NCI-H2107 treated with DMSO at 0.1 percent for 48 hours (cell line): ENCODE results near the gene ACTN1.
"Not testable (repeated sequence)": the region's sequence is repeated elsewhere in the genome, so short reads cannot be mapped to it uniquely, and the experiment has no call there.

Experiments used
- DNase-seq: peaks from one replicate; lab custom pipeline; 2025; ENCODE audit not compliant: unreplicated experiment; lab: John Stamatoyannopoulos, UW

Gene ACTN1

DNA sequence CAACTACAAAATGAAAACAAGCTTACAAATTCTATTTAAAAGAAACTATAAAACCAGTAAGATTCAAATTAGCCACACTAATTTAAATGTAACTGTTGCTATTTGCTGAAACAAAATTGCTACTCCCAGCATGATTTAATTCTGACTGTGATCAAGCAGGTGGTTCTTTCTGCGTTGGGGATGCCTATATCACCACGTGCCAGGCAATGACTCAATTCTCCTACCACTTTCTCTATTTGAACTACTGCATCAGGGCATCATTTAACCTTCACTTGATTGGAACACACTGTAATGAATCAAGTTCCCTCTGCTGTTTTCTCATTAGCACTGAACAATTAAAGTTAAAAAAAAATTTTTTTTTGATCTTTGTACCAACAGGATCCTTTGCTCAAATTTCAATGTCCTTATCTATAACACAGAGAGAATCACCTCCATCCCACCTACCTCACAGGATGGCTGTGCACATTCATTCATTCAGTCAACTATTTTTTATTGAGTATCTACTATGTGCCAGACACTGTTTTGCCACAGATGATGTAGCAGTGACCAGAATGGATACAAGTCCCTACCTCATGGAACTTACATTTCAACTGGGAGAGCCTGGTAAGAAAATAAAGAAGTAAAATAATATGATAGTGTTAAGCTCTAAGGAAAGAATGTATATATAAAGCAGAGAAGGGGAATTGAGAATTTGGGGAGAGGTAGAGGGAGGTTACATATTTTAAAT is 8.0 kb upstream of the ACTN1 start:
- no peak for DNase-seq

DNA sequence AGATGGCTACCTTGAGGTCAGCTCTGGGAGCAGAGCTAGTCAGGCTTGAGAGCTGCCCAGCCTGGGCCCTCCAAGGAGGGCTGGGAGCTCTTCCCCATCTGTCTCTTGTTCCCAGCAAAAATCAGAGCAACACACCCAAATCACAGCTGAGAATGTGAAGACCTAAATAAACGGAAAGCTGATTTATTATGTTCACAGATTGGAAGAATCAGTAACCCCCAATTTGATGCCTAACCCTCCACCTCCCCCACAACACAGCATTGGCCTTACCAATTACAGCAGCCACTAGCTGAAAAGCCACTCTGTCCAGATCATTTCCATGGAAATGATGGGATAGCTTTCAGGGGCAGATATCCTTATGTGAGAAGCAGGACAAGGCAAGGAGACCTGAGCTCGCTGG is 7.1 kb upstream of the ACTN1 start:
- DNase-seq = no peak

DNA sequence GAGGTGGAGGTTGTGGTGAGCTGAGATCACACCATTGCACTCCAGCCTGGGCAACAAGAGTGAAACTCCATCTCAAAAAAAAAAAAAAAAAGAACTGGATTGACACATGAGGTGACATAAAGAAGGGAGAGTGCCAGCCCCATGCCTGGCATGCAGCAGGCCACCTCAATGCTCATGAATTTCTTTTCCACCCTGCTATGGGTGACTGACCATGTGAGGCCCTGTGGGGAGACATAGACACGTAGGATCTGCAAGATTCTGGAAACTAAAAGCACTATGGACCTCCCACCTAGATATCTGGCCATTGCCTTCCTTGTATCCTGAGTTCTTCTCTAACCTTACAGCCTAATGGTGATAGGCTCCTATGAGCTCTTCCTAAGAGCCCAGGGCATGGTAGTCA is 5.6 kb upstream of the ACTN1 start:
- no peak for DNase-seq

DNA sequence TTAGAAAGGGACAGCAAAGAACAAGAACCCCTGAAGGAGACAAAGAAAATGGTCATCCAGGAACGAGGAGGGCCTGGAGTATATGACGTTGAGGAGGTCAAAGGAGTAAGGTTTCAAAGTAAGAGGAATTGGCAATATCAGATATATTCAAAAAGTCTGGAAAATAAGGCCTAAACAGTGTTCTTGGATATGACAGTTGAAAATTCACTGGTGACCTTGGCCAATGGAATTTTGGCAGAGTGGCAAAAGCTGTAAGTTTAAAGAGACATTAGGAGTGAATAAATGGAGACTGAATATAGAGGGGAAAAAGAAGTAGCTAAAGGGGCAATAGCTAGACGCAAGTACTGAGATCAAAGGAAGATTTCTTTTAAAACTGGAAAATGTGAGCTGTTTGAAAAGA is 4.1 kb upstream of the ACTN1 start:
- no peak for DNase-seq

DNA sequence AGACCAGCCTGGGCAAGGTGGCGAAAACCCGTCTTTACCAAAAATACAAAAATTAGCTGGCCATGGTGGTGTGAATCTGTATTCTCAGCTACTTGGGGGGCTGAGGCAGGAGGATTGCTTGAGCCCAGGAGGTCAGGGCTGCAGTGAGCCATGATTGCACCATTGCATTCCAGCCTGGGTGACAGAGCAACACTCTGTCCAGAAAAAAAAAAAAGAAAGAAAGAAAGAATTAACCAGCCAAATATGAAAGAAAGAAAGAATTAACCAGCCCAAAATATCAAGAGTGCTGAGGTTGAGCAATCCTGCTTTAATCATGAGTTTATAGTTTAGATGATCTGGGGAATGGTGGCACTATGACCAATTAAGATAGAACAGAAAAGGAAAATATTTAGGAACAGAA is 3.5 kb upstream of the ACTN1 start:
- no peak for DNase-seq

DNA sequence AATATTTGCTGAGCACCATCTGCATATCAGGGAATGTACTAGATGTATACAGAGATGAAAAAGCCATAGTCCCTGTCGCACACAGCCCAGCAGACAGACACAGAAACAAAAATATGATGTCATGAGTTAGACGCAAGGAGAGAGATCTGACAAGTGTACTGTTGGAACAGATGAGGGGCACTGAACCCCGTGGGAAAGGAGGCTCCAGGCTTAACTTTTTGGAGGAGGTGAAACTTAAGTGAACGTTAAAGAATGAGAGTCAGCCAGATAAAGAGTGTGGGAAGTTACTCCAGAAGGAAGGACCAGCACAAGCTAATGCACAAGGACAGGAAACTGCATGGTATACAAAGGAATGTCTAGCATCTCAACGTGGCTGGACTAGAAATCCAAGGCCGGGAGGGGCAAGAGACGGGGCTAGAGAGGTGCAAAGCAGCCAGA is 2.5 kb upstream of the ACTN1 start:
- no peak for DNase-seq

DNA sequence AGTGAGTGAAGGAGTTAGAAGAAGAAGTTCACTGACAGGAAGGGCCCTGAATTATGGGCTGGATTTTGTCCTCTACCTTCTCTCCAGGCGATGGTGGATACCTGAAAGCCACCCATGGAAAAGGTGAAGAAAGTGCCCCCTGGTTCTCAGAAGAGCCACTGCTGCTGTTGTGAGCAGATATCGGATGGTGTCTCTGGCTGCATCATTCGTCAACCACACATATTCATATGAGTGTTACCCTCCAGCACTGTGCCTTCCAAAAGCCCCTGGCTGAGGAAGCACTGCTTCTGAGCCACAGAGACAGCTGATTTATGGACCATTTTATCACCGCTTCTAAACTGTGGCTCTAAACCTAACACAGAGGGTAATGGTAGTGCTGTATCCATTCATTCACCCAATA is 2.0 kb upstream of the ACTN1 start:
- no peak for DNase-seq

DNA sequence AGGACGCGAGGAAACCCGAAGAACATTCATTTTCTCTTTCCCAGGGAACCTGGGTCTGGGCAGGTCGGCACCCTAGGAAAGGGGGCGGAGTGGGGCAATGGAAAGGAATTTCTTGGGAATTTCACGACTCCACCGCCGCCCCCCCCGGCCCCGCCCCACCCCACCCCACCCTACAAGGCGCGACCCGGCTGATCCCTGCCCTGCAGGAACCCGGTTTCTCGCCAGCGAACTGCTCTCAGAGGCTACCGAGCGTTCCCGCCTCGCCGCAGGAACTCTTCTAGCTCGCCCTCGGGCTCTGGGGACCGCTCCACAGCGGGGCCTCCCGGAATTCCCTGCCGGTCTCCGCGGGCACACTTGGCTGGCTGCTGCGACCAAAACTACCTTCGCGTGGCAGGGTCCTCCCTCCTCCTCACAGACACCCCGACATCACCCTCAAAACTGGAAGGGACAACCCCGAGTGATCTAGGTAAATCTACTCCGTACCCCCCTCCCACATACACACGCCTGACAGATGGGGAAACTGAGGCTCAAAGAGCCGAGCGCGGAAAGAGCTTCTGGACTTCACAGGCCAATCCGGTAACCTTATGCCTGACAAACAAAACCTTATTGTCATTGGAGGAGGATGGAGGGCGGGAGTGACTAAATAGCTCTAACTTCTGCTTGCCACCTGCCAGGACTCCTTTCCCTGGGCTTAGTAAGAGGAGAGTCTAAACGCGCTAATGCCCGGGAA is 785 bp upstream of the ACTN1 start:
- DNase-seq = peak; percentile 75

DNA sequence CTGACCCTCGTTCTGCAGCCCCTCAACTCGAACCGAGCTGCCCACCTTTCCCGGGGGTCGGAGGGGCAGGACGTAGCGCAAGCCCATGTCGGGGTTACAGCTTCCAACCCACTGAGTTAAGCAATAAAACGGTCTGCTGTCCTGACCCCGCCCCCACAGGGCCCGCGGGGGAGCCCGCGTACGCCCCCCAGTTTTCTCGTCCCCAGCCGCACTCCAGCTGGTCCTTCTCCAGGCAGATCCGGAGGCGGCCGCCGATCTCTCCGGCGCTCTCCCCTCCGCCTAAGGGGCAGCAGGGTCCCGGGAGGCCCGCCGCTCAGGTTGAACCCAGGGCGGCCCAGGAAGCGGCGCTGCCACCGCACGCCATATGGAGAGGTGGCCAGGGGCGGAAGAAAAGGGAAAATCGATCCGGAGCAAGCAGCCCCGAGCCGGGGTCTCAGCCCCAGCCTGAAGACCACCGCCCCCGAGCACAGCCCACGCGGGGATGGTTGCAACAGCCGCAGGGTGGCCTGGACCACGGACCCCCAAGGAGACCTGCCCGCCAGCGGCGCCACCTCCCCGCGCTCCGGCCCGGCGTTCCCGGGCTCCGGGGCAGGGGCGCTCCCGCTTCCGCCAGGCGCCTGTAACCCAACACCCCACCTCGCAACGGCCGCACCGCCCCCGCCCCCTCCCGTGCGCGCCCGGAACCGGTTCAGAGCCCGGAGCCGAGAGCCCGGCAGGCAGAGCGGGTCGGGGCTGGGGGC is 760 bp downstream of the ACTN1 start:
- peak; percentile 84 for DNase-seq

DNA sequence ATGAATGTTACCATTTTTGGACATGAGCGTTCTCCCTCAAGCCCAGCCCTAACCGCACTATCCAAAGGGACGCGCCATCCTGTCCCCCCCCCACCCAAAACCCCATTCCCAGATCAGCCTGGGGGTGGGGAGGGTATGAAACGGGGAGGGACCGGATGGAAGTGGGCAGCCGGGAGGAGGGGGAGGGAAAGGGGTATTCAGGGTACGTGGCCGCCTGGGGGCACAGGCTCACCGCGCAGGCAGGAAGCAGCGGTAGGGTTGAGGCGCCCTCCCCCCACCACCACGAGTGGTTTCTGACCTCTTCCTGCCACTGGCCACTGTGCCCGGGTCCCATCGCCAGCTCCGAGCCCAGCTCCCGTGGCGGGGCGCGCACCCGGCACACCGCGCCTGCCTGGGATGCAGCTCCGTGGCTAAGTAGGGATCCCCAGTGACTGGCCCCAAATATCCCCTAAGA is 1.4 kb downstream of the ACTN1 start:
- no peak for DNase-seq

DNA sequence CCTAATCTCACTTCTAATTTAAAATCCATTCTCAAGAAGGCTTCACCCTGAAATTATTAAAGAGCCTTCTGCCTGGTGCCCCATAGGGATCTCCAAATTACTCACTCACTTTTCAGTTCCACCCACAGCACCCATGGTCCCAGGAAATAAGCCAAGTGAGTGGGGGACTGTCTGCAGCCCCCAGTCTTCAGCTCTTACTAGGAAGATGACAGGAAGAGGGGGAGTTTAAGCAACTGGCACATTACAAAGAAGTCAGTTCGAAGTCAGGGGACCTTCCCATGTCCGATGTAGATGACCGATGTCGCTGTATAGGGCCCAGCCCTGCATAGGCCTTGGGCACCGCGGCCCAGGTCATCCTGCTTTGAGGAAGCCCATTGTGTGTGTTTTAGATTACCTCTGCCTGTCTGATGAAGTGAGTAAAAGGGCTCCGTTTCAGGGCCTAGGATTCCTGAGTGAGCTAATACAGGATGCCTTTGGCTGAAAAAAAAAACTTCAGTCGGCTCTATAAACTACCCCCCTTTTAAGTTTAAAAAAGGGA is 1.9 kb downstream of the ACTN1 start:
- no peak for DNase-seq

DNA sequence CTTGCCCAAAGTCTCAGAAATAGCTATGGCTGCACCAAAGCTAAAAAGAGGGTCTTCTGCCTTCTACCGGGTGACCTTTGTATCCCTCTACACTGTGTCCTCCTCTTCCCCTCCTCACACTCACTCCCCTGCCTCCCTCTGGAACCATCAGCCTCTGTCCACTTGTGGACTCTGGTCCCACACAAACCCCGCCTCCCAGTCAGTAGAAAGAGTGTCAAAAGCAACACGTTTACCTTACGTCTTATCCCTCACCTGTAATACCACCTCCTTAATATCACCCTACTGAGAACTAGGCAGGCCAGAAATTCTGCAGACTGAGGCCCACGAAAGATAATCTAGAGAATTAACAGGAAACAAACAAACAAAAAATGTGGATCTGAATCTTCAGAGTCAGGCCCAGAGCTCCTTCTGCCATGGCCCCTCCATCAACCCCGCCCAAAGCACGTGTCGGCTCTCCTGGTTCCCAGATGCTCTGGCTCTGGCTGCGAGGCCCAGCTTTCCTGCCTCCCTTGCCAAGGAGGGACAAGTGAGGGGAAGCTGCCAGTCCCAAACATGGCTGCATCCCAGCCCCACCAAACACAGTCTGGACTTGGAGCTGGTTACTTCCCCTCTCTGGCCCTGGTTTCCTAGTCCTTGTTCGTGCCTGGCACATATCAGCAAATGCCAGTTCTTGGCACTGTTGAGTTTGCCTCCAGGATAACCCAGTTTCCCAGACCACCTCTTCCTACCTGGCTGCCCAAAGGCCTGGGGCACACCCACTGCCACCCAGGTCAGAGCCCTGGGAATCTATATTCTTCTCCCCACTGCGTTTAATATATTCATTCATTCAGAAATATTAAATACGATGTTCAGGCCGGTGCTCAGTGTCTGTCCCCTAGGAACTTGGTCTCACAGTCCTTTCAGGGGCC is 2.7 kb downstream of the ACTN1 start:
- no peak for DNase-seq

DNA sequence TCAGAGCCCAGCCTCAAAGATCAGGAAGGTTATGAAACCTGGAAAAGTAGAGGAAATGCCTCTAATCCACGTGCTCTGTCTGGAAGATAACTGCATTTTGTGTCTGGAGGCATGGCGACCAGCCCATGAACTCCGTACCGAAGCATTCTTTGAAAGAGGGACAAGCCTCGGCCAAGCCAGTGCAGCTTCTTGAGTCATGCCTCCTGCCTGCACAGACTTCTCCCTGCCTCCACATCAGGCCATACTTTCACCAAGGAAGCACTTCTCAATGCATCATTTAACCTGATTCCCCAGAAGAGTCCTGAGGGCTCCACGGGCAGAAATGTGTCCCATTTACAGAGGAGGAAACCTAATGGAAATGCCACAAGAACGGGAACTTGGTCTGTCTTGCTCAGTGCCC is 3.4 kb downstream of the ACTN1 start:
- no peak for DNase-seq

DNA sequence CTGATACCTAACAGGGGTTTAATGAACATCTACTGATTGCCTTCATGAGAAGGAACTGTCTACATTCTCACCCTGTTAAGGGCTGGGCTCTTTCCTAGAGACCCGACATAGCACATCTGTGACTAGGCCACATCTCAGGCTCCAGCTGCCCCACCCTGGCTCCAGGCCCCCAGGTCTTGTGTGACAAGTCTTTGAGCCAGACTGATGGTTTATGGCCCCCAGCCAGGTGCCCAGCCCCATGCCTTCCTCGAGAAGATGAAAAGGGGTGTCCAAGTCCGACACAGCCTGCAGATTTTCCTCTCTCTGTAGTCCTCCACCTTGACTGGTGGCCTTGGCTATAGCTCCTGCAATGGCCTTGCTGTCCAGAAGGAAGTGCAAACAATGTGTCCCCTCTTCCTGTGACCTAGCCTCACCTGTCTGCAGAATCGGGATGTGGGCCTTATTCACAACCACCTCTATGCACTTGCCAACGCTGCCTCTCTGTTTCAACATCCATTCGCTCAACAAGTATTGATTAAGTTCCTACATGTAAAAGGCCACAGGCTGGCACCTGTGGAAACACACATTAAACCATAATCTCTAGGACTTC is 4.2 kb downstream of the ACTN1 start:
- DNase-seq = no peak

DNA sequence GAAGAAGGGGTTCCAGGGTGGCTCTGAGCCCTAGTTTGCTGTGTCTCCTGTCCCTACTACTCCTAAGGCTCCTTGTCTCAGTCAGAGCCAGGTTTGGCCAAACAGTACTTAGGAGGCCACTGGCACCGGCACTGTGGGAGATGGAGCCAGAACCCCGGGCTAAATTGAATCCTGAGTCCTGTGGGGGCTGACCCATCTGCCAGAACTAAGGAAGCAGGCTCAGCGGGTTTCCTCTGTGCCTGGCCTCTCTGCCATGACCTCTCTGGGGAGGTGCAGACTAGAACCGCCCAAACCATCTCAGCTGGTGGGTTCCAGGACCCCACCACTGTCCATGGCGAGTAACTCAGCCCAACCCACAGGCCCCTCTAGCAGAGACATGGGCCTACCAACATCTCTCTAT is 5.5 kb downstream of the ACTN1 start:
- DNase-seq = no peak

DNA sequence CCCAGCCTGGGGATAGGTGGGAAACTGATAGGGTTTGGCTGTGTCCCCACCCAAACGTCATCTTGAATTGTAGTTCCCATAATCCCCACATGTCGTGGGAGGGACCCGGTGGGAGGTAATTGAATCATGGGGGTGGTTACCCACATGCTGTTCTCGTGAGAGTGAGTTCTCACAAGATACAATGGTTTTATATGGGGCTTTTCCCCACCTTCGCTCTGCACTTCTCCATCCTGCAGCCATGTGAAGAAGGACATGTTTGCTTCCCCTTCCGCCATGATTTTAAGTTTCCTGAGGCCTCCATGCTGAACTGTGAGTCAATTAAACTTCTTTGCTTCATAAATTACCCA is 5.9 kb downstream of the ACTN1 start:
- not testable (repeated sequence) for DNase-seq

DNA sequence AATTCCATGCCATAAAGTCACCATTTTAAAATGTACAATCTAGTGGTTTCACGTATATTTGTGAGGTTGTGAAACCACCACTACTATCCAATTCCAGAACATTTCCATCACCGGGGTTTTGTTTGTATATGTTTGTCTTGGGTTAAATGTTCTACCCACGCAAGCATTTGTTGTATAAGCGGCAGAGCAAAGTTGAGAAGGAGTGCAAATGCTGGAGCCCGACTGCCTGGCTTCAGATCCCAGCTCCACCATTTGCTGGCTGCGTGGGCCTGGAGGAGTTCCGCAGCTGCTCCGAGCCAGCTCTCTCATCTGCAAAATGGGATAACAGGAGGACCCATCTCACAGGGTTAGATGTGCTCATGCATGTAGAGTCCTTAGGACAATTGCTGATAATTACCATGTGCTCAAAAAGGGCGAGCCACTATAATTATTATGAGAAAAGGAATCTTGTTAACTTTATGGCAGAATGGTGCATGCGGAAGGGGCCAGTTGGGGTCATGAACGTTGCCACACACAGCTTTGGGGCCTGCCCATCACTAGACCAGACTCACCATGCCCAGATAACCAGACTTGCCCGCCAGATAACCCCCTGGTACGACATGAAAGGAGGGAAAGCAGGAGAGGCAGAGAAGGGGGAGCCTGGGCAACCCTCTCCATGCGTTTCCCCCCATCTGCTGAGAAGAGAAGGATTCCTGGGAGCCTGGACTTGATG is 6.4 kb downstream of the ACTN1 start:
- DNase-seq = no peak

DNA sequence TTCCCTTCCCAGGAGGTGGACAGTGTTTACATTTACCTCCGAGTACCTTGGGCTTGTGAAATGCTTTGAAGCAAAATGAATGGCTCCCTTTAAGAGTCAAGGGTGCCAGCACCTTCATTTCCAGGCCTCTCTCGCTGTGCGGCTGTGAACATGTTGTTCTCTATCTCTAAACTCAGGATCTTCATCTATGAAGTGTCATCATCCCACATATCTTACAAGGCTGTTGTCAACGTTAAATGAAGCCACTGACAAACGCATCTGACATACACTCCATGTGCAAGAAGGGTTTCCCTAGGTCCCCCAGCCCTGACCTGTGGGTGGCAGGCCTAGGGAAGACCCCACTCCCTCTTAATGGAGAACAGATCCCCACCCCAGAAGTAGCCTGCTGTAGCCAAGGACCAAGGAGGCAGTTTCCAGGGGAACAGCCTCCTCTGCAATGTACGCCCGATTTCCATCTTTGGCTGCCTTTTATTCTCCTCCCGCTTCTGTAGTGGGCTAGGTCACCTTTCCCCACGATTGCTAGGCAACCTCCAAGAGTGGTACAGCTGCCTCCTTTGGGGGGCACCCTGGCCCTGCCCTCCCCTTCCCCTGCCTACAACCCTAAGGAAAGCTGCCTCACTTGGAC is 7.6 kb downstream of the ACTN1 start:
- DNase-seq = no peak

DNA sequence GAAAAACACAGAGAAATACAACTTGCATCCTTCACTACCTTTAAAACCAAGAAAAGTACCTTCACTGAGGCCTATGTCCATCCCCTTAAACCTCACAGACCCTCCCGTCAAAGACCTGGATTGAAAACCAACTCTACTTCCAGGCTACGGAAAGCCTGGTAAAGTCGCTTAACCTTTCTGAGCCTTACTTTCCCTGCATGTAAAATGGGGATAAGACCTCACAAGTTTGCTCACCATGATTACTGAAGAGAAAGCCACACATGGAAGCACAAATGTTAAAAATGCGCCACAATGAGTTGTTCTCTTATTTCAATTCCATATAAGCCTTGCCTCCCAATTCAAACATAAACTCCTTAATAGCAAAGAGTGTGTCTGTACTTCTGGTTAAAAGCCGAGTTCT is 8.4 kb downstream of the ACTN1 start:
- no peak for DNase-seq
